Stimulated activated CD4-positive, alpha-beta T cell treated with anti-CD3 and anti-CD28 coated beads, Interleukin-15, amount 100 ng/mL, for 24 hours (primary cell): ENCODE results near the gene PTPRD.

Experiments used
- DNase-seq: peaks from one replicate; pipeline ENCODE4 v3.0.0-alpha.2; 2020

Gene PTPRD

DNA sequence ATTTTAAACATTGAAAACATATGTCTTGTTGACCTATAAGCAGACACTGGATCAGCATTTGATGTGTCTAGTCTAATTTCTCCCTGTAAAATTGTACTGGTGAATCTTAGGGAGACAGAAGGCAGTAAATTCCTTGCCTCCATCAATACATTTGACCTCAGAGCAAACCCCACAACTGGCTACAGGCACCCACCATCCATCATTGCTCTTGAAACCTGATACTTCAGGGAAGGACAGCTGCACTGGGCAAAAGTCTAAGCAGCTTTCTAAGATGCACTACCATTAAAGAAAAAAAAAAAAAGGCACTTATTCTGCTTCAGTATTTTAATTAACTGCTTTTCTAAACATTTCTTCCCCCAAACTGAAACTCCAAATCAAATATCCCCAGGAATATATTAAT lies 1761.9 kb downstream of the PTPRD start:
- DNase-seq, result no peak

DNA sequence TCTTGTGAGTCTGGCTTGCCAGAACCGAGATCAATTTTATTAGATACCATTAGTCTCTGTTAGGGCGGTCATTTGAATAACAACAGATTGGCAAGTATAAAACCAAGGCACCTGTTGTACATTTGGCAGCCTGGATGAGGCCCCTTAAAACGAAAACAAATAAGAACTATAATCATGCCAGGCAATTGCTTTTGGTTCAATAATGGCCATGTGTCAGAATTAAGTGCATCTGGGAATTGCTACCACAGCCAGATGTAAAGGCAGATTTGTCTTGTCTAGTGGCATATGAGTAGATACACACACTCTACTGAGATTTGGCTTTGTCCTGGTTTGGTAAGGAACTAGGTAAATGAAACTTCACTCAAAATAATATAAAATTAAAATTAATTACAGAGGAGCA lies 1767.0 kb downstream of the PTPRD start:
- DNase-seq, result no peak

DNA sequence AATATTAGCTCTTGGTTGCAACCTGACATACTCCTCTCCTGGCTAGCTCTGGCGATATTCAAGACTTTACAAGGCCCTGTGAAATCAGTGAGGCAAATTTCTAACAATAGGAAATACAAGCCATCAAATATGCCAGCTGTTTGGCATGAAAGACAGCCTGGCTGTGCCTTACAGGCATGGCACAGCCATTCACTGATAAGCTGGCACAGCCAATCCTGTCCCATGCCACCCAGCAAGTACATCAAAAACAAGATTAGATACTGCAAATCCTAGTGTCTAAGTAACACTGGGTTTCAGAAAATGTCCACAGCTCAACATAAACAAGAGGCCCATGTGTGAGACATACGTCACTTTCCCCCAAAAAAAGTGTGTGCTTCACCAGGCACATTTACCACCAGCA lies 1767.4 kb downstream of the PTPRD start:
- DNase-seq, result no peak

DNA sequence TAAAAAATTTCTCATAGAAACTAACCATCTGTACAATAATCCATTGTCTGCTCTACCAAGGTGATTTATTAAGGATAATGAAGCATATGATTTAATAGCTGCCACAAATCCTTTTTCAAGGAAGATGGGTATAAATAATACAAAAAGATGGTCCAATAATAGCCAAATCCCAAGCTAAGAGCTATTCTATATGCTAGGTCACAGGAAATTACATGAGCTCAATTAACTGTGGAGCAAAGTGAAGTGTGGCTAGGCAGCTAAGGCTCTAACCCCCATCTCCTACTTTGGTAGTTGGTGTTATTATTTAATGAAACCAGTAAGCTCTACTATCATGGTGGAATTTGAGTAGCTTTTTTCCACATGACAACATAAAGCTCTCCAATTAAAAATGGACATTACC lies 1768.3 kb downstream of the PTPRD start:
- no peak for DNase-seq

DNA sequence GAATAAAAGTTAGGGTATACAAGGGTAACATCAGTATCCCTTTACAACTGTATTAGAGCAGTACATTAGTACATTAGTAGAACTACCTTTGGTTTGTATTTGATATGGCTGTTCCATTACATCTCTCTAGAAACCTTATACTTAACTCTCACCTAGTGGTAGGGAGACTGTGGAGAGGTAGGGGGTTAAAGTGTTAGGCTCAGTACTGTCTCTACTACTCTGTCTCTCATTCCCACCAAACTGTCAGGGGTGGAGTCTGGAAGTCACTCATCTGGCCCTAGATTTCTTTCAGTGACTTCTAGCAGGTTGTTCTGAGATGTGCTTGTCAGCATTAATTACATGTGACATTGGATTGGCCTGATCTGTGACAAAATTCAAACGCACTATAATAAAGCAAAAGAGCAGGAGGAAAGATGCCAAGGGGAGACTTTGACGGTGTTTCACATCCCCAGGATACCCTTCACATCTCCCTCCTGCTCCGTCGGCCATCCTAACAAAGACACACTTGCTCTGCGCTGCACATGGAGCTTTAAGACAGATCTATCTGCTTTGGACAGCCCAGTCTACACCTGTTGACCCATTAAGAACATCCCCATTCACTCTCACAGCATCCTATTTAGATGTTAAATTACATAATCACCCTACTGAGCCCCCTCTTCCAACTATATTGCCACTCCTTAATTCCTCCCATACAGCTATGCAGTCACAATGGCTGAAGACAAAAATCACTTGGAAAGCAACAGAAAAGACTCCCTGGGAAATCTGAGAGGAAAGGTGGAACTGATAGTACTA lies 1770.2 kb downstream of the PTPRD start:
- no peak for DNase-seq

DNA sequence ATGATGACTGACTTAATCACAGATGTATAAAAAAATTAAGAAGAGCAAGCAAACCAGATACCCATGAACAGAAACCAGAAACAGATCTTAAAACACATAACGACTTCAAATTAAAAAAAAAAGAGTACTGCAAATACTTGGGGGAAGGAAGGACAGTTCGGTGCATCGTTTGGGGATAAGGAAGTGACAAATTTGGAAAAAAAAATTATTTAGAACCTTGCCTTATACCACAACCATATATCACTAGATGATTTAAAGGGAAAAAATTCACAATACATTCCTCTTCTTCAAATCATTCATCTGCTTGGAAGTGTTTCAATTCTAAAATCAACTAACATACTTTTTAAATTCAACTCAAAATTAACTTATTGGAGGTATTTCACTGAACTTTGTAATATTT lies 1774.7 kb downstream of the PTPRD start:
- no peak for DNase-seq

DNA sequence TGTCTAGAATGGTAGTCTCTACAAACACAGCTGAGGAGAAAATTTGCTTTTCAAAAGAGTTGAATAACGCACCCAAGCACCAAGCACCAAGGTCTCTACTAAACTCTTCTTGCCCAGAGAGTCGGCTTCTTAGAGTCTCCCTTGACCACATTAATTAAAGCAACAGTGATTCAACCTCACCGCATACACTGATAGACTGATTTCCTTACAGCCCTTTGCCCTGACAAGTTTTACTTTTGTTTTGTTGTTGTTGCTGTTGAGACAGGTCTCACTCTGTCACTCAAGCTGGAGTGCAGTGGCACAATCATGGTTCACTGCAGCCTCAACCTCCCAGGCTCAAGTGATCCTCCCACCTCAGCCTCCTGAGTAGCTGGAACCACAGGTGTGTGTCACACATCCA lies 1777.5 kb downstream of the PTPRD start:
- no peak for DNase-seq

DNA sequence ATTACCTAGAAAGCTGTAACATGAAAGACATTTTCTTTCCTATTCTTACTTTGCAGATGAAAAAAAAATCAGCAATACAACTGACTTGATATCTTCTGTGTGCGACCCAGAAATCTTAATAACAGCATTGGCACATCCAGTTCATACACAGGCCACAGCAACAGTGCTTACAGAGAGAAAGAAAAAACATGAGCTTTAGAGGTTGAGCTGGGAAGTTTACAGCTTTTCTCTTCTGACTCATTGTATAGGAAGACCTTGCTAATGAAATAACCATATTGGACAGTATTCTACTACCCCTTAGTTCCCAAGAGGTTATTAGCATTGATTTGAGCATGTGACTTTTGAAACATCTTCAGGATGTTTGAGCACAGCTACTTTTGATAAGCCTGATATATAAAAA lies 1779.8 kb downstream of the PTPRD start:
- DNase-seq, result no peak

DNA sequence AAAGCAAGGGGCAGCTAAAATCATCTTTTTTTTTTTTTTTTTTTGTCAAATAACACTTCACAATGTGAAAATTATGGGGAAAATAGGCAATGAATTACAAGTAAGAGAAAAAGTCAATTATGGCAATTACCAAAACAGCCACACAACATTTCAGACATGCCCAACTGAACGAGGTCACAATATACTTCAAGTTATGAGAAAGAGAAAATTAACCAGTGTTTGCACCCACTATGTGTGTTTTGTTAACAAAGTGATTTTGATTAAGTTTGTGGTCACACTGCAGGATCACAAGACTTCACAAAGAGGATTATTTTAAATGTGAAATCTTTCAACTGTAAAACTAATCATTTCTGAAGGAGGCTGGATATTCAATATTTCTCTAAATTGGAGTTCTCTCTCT lies 1780.4 kb downstream of the PTPRD start:
- DNase-seq, result no peak

DNA sequence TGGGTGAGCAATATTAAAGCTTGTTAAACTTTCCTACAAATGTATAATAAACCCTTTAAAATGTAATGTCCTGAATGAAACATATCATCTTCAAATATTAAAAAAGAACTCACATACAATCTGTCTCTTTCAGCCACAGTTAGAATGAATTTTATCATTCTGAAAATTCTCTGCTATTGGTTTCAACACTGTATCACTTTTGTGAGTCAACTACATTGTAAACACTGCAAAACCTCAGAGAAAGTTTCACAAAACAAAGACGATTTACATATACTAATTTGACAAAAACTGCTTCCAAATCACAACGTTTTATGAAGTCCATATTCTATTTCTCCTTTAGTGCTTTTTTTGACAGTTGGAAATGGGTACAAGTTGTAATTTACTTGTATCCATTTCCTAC lies 1781.2 kb downstream of the PTPRD start:
- DNase-seq, result no peak

DNA sequence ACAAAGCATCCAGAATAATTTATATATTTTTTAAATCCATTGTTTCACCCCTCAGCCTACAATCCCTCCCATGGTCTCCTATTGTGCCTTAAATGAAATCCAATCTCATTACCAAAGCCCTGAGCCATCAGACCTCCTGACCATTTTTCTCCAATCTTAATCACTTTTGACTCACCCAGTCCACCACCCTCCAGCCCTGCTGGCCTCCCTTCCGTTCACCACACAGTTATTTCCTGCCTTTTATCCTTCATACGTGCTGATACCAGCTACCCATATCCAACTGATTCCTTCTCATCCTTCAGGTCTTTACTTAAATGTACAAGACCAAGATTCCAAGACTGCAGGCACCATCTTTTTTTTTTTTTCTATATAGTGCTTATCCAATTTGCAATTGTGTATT lies 1786.5 kb downstream of the PTPRD start:
- DNase-seq, result no peak

DNA sequence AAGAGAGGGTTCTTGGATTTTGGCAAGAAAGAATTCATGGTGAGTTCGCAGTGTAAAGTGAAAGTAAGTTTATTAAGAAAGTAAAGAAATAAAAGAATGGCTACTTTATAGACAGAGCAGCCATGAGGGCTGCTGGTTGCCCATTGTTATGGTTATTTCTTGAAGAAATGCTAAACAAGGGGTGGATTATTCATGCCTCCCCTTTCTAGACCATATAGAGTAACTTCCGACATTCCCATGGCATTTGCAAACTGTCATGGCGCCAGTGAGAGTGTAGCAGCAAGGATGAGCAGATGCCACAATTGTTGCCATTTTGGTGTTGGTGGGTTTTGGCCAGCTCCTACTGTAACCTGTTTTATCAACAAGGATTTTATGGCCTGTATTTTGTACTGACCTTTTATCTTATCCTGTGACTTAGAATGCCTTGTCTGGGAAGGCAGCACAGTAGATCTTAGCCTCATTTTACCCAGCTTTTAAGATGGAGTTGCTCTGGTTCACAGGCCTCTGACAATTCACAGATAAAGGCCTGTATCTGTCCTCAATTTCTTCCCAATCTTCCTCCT lies 1787.1 kb downstream of the PTPRD start:
- DNase-seq, result no peak

DNA sequence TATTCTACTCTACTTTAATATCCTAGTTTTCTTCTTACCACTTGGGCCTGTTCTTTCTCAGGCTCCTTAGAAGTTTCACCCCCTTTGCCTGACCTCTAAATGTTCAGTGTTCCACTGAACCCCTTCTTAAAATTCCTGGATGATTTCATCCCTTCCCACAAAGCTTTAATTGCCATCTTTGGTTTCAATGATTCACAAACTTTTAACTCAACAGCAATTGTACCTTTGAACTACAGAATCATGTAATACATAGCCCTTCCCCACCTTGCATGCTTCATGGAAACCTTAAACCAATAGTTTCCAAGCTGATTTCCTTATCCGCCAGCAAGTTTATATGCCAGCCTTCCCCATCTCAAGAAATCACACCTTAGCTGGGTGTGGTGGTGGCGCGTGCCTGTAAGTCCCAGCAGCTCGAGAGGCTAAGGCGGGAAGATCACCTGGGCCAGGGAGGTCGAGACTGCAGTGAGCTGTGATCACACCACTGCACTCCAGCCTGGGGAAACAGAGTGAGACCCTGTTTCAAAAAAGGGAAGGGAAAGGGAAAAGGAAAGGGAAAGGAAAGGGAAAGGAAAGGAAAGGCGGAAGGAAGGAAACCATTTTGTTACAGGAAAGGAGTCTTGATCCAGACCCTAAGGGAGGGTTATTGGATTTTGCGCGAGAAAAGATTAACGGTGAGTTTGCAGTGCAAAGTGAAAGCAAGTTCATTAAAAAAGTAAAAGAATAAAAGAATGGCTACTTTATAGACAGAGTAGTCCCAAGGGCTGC lies 1789.5 kb downstream of the PTPRD start:
- no peak for DNase-seq

DNA sequence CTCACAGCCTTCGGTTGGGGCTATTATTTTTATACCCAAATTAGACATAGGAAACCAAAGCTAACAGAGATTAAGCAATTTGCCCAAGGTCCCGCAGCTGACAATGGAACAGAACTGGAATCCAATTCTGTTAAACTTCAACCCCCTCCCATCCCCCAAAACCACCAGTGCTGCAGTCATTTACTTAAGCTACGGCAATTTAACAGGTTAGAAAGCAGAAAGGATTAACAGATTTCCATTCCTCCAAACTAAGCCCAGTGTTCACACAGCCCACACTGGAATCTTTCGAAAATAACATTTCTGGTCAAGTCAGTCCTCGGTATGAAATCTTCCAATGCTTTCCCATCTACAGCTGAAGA lies 1790.2 kb downstream of the PTPRD start:
- no peak for DNase-seq

DNA sequence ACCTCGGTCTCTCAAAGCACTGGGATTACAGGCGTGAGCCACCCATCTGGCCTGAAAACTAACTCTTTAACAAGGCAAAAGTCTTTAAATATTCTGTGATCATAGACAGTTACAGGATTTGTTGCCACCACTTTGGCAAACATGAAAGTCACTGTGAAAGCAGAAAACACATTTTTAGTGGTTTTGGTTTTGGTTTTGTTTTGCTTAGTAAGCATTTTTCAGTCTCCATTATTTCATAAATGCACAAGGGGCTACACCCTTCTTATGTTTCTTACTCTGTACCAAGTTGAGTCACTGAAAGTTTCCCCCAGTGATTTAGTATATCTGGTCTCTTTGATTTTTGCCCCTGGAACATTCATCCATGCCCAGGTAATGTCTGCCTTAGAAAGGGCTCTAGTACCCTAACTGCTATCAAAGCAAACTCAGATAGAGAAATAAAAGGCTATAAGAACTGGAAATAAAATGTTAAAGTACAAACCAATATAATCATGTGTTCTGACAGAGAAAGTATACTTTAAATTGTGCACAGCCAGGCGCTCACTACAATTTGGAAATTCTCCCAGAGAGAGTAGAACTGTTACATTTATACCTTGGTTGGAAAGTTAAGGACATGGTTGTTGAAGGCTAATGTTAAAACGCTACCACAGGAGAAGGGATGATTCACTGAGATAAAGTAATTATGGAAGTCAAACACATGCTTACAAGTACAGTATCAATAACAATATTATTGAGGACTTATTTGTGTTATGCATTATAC lies 1790.7 kb downstream of the PTPRD start:
- no peak for DNase-seq

DNA sequence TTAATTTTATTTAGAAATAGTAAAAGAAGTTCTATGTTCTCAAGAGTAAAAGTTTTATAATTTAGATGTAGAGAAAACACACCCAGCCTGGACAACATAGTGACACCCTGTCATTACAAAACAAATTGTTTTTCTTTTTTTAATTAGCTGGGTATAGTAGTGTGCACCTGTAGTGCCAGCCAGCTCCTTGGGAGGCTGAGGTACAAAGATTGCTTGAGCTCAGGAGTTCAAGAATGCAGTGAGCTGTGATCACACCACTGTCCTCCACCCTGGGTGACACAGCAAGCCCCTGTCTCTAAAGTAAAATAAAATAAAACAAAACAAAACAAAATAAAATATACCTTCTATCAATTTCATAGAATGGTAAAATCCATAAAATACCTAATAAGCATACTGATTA lies 1795.5 kb downstream of the PTPRD start:
- DNase-seq, result no peak

DNA sequence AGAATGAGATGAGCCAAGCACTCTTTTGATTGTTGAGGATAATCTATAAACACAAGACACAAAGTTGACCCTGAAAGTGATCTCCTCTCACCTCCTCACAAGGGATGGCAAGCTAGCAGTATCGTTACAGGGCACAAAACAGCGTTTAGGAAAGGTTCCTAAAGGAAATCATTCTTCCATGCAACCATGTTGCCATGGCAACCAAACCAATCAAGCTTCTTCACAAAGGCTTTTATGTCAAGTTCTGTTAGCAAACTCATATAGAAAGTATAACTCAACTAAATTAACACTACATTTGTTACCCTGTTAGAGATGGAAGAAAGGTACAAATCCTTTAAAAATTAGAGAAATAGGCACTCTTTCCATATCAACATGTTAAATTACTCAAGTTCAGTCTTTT lies 1796.4 kb downstream of the PTPRD start:
- DNase-seq, result no peak

DNA sequence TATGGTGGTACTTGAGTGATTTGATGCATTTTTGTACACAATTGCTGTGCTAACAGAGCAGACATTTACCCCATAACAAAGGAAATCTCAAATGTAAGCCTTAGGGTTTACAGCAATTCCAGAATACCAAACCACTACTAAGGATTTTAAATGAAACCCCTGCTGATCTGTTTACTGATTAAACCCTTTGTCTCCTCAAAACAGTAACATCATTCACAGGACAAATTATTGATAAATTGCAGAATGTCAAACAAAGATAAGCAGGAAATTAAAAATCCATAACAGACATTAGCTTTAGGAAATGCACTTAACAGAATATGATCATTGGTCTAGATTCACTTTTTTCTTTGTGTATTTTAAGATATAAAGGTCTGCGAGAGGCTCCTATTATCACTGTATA lies 1796.9 kb downstream of the PTPRD start:
- no peak for DNase-seq

DNA sequence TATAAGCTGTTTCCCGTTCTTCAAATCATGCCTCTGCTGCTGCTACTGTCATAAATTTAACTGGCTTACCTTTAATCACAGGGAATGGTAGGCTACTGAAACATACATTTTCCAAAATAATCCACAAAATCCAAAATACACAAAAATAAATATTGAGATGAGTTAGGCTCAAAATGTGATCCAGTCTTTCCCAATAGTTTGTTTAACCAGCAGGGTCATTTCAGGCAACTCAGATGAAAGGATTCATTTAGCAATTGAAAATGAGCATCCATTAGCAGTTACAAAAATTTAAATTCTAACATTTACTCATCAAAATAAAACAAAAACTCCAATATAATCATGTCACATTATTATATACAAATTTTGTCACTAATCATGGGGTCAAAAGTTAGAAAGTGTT lies 1797.6 kb downstream of the PTPRD start:
- DNase-seq, result no peak

DNA sequence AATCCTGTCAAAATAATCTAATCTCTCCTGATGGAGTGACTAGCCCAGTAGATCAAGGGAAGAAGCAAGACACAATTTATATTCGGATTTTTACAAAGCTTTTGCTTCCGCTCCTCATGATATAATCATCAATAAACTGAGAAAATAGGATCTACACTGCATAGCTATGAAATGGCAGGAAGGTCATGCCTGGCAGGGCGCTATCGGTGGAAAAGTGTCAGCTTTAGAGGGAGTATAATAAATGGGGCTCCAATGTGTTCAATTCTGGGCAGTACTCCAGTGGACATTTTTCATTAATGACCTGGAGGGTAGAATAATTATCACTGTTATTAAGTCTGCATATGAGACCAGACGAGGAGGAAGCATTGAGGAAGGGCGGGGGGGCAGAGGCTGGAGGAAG lies 1799.9 kb downstream of the PTPRD start:
- DNase-seq, result no peak

DNA sequence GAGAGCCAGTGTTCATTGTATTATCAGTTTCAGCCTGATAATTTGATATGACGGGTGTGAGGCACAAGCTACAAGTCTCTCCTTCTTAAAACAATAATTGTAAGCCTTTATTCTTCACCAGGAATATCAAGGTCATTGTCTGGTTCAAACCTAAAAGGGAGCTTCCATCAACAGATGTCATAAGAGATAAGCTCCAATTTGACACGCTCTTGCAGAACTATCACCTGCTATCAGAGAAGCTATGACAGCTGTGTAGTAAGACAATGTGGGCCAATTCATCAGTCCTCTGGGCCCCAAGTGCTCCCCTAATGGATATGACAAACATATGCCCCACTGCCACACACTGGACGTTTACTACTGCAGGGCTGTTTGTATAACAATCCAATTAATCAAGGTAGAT lies 1803.1 kb downstream of the PTPRD start:
- no peak for DNase-seq

DNA sequence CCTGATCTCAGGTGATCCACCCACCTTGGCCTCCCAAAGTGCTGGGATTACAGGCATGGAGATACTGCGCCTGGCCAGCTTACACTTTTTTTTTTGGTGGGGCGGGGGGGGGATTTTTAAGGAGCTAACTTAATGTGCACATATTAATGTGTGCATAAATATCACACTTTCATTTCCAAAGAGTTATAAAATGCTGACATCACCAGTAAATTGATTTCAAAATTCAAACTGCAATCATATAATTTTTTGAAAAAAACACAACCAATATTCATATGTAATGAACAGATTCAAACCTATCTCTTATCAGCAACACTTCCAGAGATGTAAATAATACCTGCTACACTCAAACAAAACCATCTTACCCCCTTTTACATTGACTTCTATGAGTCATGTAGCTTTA lies 1806.7 kb downstream of the PTPRD start:
- no peak for DNase-seq

DNA sequence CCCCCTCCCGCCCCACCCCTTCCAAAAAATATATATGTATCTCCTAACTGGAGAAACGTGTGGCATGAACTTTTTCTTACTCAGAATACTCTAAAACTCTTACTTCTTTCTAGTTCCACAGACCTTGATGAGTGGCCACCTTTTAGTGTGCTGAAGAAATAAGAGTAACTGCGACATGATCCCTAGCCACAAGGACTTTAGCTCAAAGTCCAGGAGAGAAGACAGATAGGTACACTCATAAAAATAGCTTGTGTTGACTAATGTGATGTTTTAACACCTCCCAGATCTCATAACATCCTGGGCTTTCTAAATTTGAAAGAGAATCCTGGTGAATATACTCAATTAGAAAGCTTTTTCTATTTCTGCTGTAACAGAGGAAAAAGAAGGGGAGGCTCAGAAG lies 1808.2 kb downstream of the PTPRD start:
- no peak for DNase-seq

DNA sequence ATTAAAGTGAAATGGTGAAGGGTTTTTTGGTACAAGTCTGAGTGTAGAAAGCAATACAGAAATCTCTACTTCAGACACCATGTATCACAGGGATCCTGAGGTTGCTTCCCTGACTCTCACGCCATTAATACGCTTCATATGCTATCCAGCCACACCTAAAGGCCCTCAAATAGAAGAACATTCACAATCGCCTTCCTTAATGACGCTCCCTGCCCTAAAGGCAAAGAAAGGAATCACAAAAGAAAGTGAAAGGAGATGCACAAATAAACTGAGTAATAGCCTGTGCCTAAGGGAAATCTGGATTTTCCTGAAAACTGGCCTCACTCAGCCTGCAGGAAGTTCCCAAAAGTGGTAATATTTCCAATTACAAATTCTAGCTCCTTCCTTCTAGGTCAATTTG lies 1810.6 kb downstream of the PTPRD start:
- DNase-seq, result no peak
